K562 (cell line): ENCODE measurements around the gene CRYZL1. TPM values are rescaled to one million over a fixed set of nuclear protein-coding genes. Genes with fewer than 3 reads are reported as not detected.

Experiments
- CHCHD3 ChIP-seq: fragments of 250-450 bp; sonication (Bioruptor Pico); IDR thresholded peaks from 2 replicates; pipeline ENCODE4 v2.1.2; 2022; ENCODE audit warnings: mild to moderate bottlenecking
- E2F3 ChIP-seq: fragments of 250-450 bp; sonication (Bioruptor Pico); IDR thresholded peaks from 2 replicates; pipeline ENCODE4 v1.4.0; 2020; ENCODE audit warnings: mild to moderate bottlenecking
- MBD2 ChIP-seq: sonication (generic); IDR thresholded peaks from 2 replicates; pipeline ENCODE4 v1.6.1; 2016; ENCODE audit warnings: low read depth, borderline replicate concordance
- NR2C2 ChIP-seq, 2 experiments: fragments of 200-800 bp in 1 of 2; sonication (Bioruptor generic) in 1 of 2; sonication (generic) in 1 of 2; formaldehyde crosslinking in 1 of 2; IDR thresholded peaks; 2 replicates each; pipeline versions ENCODE4 v1.6.1 to v1.8.0; 2016 to 2022; ENCODE audit warnings: mild to moderate bottlenecking in 1 of 2, missing compliant biosample characterization in 1 of 2, missing genetic modification characterization in 1 of 2, missing genetic modification reagents in 1 of 2
- TRIM28 ChIP-seq: fragments of 450-650 bp; IDR thresholded peaks from 2 replicates; pipeline ENCODE4 v1.6.1; 2017
- ZBTB26 ChIP-seq: fragments of 450-650 bp; formaldehyde crosslinking; IDR thresholded peaks from 2 replicates; pipeline ENCODE4 v1.4.0; 2022; ENCODE audit warnings: missing genetic modification characterization
- polyA plus RNA-seq, 8 experiments: library from polyadenylated mRNA; depleted of rRNA in 4 of 8; stranded (reverse) in 5 of 8; unstranded in 3 of 8; fragments of >200 nt; fragmentation: Nextera tagmentation in 2 of 8; fragmentation: Illumina TruSeq in 1 of 8; extraction: Ambion mirVana in 2 of 8; extraction: Trizol in 1 of 8; gene quantifications; 2 replicates each; pipeline versions ENCODE4 v1.2.1 to v1.2.3, GENCODE V29; 2011 to 2014; ENCODE audit warnings: inconsistent platforms in 1 of 8, missing spikeins in 1 of 8
- total RNA-seq, 7 experiments: library from RNA; depleted of rRNA in 6 of 7; stranded (reverse); fragments of >200 nt in 6 of 7; fragmentation: Illumina TruSeq in 2 of 7; extraction: Trizol in 2 of 7; gene quantifications; 2 replicates each; pipeline versions ENCODE4 v1.2.1 to v1.2.3, GENCODE V29; 2011 to 2021; ENCODE audit warnings: low replicate concordance in 1 of 7
- TF ChIP-seq, protein P1 (sequence below): fragments of 450-650 bp; IDR thresholded peaks from 2 replicates; pipeline ENCODE4 v1.6.1; 2016; ENCODE audit warnings: antibody characterized with exemption

Gene CRYZL1
- total and polyA plus RNA-seq, 9 of the 15 experiments (the other 6 are each of a cell fraction or from before 2014, with no cell fraction given) = 19.9 to 98.2 (median 39.2) TPM

DNA sequence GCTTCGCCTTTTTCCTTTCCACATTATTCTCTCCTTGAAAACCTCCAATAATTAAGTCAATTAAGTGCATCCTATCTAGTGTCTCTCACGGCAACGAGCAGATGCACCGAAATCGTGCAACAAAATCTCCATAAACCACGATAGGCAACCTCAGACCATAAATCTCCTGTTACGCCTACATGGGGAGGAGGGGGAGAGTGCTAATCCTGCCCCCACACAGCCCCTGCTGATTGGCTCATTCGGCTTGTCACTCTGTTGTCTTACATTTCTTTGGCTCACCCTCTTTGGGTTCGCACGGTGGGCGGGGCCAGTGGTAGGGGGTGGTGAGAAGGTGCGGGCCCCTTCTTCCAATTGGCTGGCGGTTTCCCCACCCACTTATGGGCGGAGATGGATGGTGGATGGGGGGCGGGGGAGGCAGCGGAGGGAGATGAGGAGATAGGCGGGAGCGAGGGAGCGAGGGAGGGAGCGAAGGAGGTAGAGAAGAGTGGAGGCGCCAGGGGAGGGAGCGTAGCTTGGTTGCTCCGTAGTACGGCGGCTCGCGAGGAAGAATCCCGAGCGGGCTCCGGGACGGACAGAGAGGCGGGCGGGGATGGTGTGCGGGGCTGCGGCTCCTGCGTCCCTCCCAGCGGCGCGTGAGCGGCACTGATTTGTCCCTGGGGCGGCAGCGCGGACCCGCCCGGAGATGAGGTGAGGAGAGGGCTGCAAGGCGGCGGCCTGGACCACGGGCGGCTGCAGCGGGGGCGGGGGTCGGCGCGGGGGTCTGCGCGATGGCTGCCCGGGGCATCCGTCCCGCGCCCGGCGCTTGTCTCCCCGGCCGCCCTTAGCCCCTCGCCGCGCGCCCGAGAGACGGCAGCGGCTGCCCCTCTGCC, 720 bp upstream of the CRYZL1 start, which contains the start of gene ITSN1 (continued):
- TF ChIP-seq ZBTB26 (CRISPR knock-in tag) (peak; percentile 90), NR2C2 (CRISPR knock-in tag; IDR thresholded peaks at IDR 0.05) (no peak), NR2C2 (tag; IDR thresholded peaks at IDR 0.05) (peak; percentile 64), MBD2 (peak; percentile 54; the same call in 1 of the 2 replicates), TRIM28 (no peak), E2F3 (CRISPR knock-in tag) (peak; percentile 78; the same call in 1 of the 2 replicates), CHCHD3 (CRISPR knock-in tag) (0 out of 2 replicates have a peak, but pooled peaks have one; percentile 50)
- TF ChIP-seq, protein P1, sequence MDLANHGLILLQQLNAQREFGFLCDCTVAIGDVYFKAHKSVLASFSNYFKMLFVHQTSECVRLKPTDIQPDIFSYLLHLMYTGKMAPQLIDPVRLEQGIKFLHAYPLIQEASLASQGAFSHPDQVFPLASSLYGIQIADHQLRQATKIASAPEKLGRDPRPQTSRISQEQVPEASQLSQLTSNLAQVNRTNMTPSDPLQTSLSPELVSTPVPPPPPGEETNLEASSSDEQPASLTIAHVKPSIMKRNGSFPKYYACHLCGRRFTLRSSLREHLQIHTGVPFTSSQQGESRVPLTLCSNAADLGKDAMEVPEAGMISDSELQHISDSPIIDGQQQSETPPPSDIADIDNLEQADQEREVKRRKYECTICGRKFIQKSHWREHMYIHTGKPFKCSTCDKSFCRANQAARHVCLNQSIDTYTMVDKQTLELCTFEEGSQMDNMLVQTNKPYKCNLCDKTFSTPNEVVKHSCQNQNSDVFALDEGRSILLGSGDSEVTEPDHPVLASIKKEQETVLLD = peak; percentile 70; the same call in 1 of the 2 replicates
